H9 (cell line): ENCODE data around the gene ZBP1. TPM values are rescaled to one million over a fixed set of nuclear protein-coding genes. Genes with fewer than 3 reads are reported as not detected.

Experiments used
- DNase-seq: peaks from one replicate; pipeline ENCODE4 v3.0.0-alpha.2; 2017
- H2AFZ ChIP-seq: one replicate; pipeline ENCODE4 v1.6.1; 2013; ENCODE audit warnings: mild to moderate bottlenecking, low read length, control low read depth, moderate library complexity
- H2AK5ac ChIP-seq: 2 replicates; pipeline ENCODE4 v1.6.1; 2013; ENCODE audit warnings: low read length, control low read depth, mixed read lengths; ENCODE audit not compliant: insufficient read length
- H2BK120ac ChIP-seq: one replicate; pipeline ENCODE4 v1.6.1; 2013; ENCODE audit warnings: low read depth, mild to moderate bottlenecking, low read length, control low read depth, inconsistent platforms; ENCODE audit not compliant: poor library complexity, severe bottlenecking
- H2BK12ac ChIP-seq: 2 replicates; pipeline ENCODE4 v1.6.1; 2013; ENCODE audit warnings: low read length, control low read depth, mixed read lengths, low read depth; ENCODE audit not compliant: insufficient read length
- H2BK15ac ChIP-seq: 2 replicates; pipeline ENCODE4 v1.6.1; 2013; ENCODE audit warnings: low read depth, low read length, control low read depth
- H2BK20ac ChIP-seq: one replicate; pipeline ENCODE4 v1.6.1; 2013; ENCODE audit warnings: low read depth, mild to moderate bottlenecking, low read length, control low read depth, inconsistent platforms; ENCODE audit not compliant: poor library complexity, severe bottlenecking
- H2BK5ac ChIP-seq: 2 replicates; pipeline ENCODE4 v1.6.1; 2013; ENCODE audit warnings: low read length, control low read depth, mixed read lengths; ENCODE audit not compliant: insufficient read length
- H3K14ac ChIP-seq: 2 replicates; pipeline ENCODE4 v1.6.1; 2013; ENCODE audit warnings: low read length, control low read depth; ENCODE audit not compliant: insufficient read depth
- H3K18ac ChIP-seq: 2 replicates; pipeline ENCODE4 v1.6.1; 2013; ENCODE audit warnings: low read depth, mild to moderate bottlenecking, mixed read lengths, low read length, control low read depth; ENCODE audit not compliant: insufficient read length
- H3K23ac ChIP-seq: 2 replicates; pipeline ENCODE4 v1.6.1; 2013; ENCODE audit warnings: low read length, control low read depth, mixed read lengths, low read depth; ENCODE audit not compliant: insufficient read length
- H3K23me2 ChIP-seq: 2 replicates; pipeline ENCODE4 v1.6.1; 2013; ENCODE audit warnings: low read depth, mild to moderate bottlenecking, mixed read lengths, low read length, control low read depth; ENCODE audit not compliant: insufficient read length, poor library complexity, severe bottlenecking
- H3K27ac ChIP-seq: 2 replicates; pipeline ENCODE4 v1.5.1; 2013; ENCODE audit warnings: low read length, control low read depth, mixed read lengths, low read depth; ENCODE audit not compliant: insufficient read length
- H3K27me3 ChIP-seq: 2 replicates; pipeline ENCODE4 v1.6.1; 2013; ENCODE audit warnings: low read length, control low read depth, inconsistent platforms; ENCODE audit not compliant: insufficient read depth
- H3K4ac ChIP-seq: 2 replicates; pipeline ENCODE4 v1.6.1; 2013; ENCODE audit warnings: low read depth, mild to moderate bottlenecking, control low read depth, inconsistent platforms, low read length, moderate library complexity
- H3K4me1 ChIP-seq: 2 replicates; pipeline ENCODE4 v1.6.1; 2013; ENCODE audit warnings: low read length, control low read depth, inconsistent platforms; ENCODE audit not compliant: insufficient read depth
- H3K4me2 ChIP-seq: 2 replicates; pipeline ENCODE4 v1.6.1; 2013; ENCODE audit warnings: low read length, control low read depth, mixed read lengths; ENCODE audit not compliant: insufficient read length, insufficient read depth
- H3K56ac ChIP-seq: 2 replicates; pipeline ENCODE4 v1.6.1; 2013; ENCODE audit warnings: low read depth, mild to moderate bottlenecking, mixed read lengths, low read length, control low read depth; ENCODE audit not compliant: insufficient read length
- H3K79me1 ChIP-seq: 2 replicates; pipeline ENCODE4 v1.6.1; 2013; ENCODE audit warnings: low read depth, mild to moderate bottlenecking, moderate library complexity, low read length, control low read depth, inconsistent platforms; ENCODE audit not compliant: insufficient read depth, poor library complexity, severe bottlenecking
- H3K79me2 ChIP-seq: 2 replicates; pipeline ENCODE4 v1.6.1; 2013; ENCODE audit warnings: low read length, control low read depth, inconsistent platforms; ENCODE audit not compliant: insufficient read depth
- H3K9ac ChIP-seq: 2 replicates; pipeline ENCODE4 v1.6.1; 2013; ENCODE audit warnings: low read length, control low read depth, mixed read lengths; ENCODE audit not compliant: insufficient read length; ENCODE audit errors: extremely low read depth
- H3K9me3 ChIP-seq: one replicate; pipeline ENCODE4 v1.6.1; 2013; ENCODE audit warnings: low read depth, low read length, inconsistent platforms; ENCODE audit not compliant: control insufficient read depth
- H3T11ph ChIP-seq: one replicate; pipeline ENCODE4 v1.6.1; 2013; ENCODE audit warnings: mild to moderate bottlenecking, low read length, control low read depth, inconsistent platforms
- H4K20me1 ChIP-seq: one replicate; pipeline ENCODE4 v1.6.1; 2013; ENCODE audit not compliant: control insufficient read depth, insufficient read length, insufficient read depth
- H4K5ac ChIP-seq: 2 replicates; pipeline ENCODE4 v1.6.1; 2013; ENCODE audit warnings: low read depth, mild to moderate bottlenecking, mixed read lengths, low read length, control low read depth; ENCODE audit not compliant: insufficient read length
- H4K8ac ChIP-seq: replicated peaks from 2 replicates; pipeline ENCODE4 v1.6.1; 2013; ENCODE audit warnings: low read length, control low read depth, mixed read lengths, low read depth; ENCODE audit not compliant: insufficient read length
- H4K91ac ChIP-seq: 2 replicates; pipeline ENCODE4 v1.6.1; 2013; ENCODE audit warnings: low read depth, mild to moderate bottlenecking, moderate library complexity, mixed read lengths, low read length, control low read depth; ENCODE audit not compliant: insufficient read length
- H3K27ac Mint-ChIP-seq, 3 experiments: 2 replicates in 2 of 3; 3 replicates in 1 of 3; pipeline ENCODE4 v1.8.0; 2020 to 2021; ENCODE audit warnings: mixed read lengths in 3 of 3, mild to moderate bottlenecking in 1 of 3, moderate library complexity in 1 of 3
- H3K27me3 Mint-ChIP-seq: 2 replicates; pipeline ENCODE4 v1.8.0; 2021; ENCODE audit warnings: low read depth, mild to moderate bottlenecking, moderate library complexity, mixed read lengths
- H3K36me3 Mint-ChIP-seq, 3 experiments: 2 replicates in 2 of 3; 3 replicates in 1 of 3; pipeline ENCODE4 v1.8.0; 2020 to 2021; ENCODE audit warnings: low read depth in 3 of 3, mixed read lengths in 3 of 3; ENCODE audit not compliant: insufficient read depth in 1 of 3
- H3K4me1 Mint-ChIP-seq, 2 experiments: 2 replicates each; pipeline ENCODE4 v1.8.0; 2020; ENCODE audit warnings: mixed read lengths in 2 of 2
- H3K4me3 Mint-ChIP-seq, 2 experiments: 2 replicates in 1 of 2; 3 replicates in 1 of 2; pipeline ENCODE4 v1.8.0; 2020 to 2021; ENCODE audit warnings: mild to moderate bottlenecking in 2 of 2, mixed read lengths in 2 of 2, moderate library complexity in 1 of 2
- H3K9me3 Mint-ChIP-seq, 2 experiments: 2 replicates in 1 of 2; 3 replicates in 1 of 2; pipeline ENCODE4 v1.8.0; 2020; ENCODE audit warnings: mild to moderate bottlenecking in 2 of 2, mixed read lengths in 2 of 2, moderate library complexity in 1 of 2
- WGBS: extraction: QIAGEN DNeasy Blood & Tissue Kit; methylation state at CpG from one replicate; pipeline ENCODE4 v1.1.7; 2013; ENCODE audit warnings: missing lambda C conversion rate, low lambda C conversion rate, mixed read lengths; ENCODE audit not compliant: insufficient read length; ENCODE audit errors: extremely low coverage; 5-methylcytosine and 5-hydroxymethylcytosine counted together
- total RNA-seq: library from RNA; stranded (reverse); gene quantifications from 2 replicates; pipeline ENCODE4 v1.2.1, GENCODE V29; 2021
- TF ChIP-seq, protein P1 (sequence below): fragments of 200-600 bp; sonication (generic); conservative IDR thresholded peaks from 3 replicates; pipeline ENCODE4 v1.8.0; 2021; ENCODE audit warnings: antibody characterized with exemption, mild to moderate bottlenecking

ZBP1 gene
- total RNA-seq, 1 experiment from 2014 or later: not detected

DNA sequence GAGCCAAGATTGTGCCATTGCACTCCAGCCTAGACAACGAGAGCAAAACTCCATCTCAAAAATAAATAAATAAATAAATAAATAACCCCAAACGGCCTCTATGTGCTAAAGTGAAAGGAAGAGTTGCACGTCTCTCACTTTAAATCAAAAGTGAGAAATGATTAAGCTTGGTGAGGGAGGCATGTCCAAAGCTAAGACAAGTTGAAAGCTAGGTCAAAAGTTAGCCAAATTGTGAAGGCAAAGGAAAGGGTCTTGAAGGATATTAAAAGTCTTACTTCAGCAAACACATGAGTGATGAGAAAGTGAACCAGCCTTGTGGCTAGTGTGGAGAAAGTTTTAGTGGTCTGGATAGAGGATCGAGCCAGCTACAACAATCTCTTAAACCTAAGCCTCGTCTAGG is 14.3 kb downstream of the ZBP1 start:
- H3K27ac ChIP-seq: no peak overlapping the region
- no peak overlapping the region for H3K18ac ChIP-seq
- no peaks in the 10 kb centered on the region for H3K79me2 ChIP-seq
- H4K20me1 ChIP-seq: no peaks in the 10 kb centered on the region
- no peak overlapping the region for H2BK120ac ChIP-seq
- no peak overlapping the region for H2BK20ac ChIP-seq
- no peaks in the 10 kb centered on the region for H3K27me3 ChIP-seq
- H3K23me2 ChIP-seq: no peaks in the 10 kb centered on the region
- H3K14ac ChIP-seq: no peak overlapping the region
- H3K4me1 ChIP-seq: no peaks in the 10 kb centered on the region
- DNase-seq: no peak
- Mint-ChIP-seq H3K4me3 (no peak overlapping the region), H3K9me3 (no peaks in the 10 kb centered on the region; a peak in 1 of 5 replicates), H3K27me3 (peaks cover 8% of the 10 kb centered on the region), H3K27ac (no peak overlapping the region), H3K4me1 (peaks cover 6 to 10% of the 10 kb centered on the region in 2 experiments), H3K36me3 (no peaks in the 10 kb centered on the region; a peak in 2 of 7 replicates)
- H3K4me2 ChIP-seq: no peak overlapping the region
- no peak overlapping the region for H4K8ac ChIP-seq
- H2BK5ac ChIP-seq: no peak overlapping the region
- TF ChIP-seq, protein P1, sequence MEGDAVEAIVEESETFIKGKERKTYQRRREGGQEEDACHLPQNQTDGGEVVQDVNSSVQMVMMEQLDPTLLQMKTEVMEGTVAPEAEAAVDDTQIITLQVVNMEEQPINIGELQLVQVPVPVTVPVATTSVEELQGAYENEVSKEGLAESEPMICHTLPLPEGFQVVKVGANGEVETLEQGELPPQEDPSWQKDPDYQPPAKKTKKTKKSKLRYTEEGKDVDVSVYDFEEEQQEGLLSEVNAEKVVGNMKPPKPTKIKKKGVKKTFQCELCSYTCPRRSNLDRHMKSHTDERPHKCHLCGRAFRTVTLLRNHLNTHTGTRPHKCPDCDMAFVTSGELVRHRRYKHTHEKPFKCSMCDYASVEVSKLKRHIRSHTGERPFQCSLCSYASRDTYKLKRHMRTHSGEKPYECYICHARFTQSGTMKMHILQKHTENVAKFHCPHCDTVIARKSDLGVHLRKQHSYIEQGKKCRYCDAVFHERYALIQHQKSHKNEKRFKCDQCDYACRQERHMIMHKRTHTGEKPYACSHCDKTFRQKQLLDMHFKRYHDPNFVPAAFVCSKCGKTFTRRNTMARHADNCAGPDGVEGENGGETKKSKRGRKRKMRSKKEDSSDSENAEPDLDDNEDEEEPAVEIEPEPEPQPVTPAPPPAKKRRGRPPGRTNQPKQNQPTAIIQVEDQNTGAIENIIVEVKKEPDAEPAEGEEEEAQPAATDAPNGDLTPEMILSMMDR: no peak
- H3K9me3 ChIP-seq: no peaks in the 10 kb centered on the region
- H2AFZ ChIP-seq: no peak overlapping the region
- H3K79me1 ChIP-seq: no peaks in the 10 kb centered on the region
- H3T11ph ChIP-seq: no peak overlapping the region
- H3K9ac ChIP-seq: no peak overlapping the region
- no peak overlapping the region for H3K56ac ChIP-seq
- WGBS: no CpG with 5 or more reads among the region's 5 CpGs
- H2BK15ac ChIP-seq: no peak overlapping the region
- H2BK12ac ChIP-seq: no peak overlapping the region
- H3K23ac ChIP-seq: no peak overlapping the region
- no peak overlapping the region for H4K91ac ChIP-seq
- no peak overlapping the region for H3K4ac ChIP-seq
- H4K5ac ChIP-seq: no peak overlapping the region
- no peak overlapping the region for H2AK5ac ChIP-seq
